ENCODE results near the gene ARHGEF10L.

The ARHGEF10L gene

DNA sequence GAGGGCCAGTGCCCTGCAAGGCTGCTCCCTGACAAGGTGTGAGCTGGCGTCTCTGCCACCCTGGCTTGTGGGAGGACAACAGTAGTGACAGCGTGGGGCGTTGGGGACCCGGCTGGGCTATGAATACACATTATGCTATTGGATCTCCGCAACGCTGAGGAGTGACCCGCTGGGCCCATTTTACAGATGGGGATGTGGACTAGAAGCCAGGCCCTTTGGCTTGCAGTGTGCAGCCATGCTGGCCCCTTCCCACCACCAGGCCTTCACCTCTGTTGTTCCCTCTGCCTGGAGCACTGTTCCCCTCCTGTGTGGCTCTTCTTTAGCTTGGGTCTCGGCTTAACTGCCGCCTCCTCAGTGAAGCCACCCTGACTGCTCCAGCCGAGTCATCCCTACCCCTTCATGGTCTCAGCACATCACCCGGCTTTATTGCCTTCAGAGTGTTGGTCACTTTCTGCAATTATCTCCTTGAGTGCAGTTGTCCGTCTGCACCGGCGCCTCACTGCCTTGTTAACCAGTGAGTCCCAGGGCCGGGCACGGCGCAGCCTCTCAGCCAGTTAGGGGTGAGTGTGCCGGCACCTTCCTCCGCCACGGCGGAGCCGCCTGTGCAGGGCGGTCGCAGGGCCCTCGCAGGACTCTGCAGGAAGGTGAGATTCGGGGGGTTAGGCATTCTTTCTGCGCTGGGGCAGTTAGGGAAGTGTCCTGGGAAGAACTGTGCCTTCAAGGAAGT, 131.3 kb downstream of the ARHGEF10L start:
- H3K4me3 Mint-ChIP-seq, result no peak overlapping the region
- no peaks in the 10 kb centered on the region for H3K9me3 Mint-ChIP-seq
- no peak overlapping the region for H3K27ac Mint-ChIP-seq
- peaks cover 9% of the 10 kb centered on the region for H3K36me3 Mint-ChIP-seq (ENCODE audit: insufficient read depth)
- peaks cover 0 to 17% of the 10 kb centered on the region in 2 donors for H3K27me3 Mint-ChIP-seq
- no peak for ATAC-seq (replicated peaks)
- peaks cover 0 to 1% of the 10 kb centered on the region in 2 donors for H3K4me1 Mint-ChIP-seq (ENCODE audit: low read depth in 2 of 2)
- no peak for DNase-seq

- DNase-seq, result no peak
- H3K4me1 Mint-ChIP-seq (ENCODE audit: low read depth in 2 of 2), result peaks cover 0 to 1% of the 10 kb centered on the region in 2 donors
- H3K36me3 Mint-ChIP-seq (ENCODE audit: insufficient read depth), result peaks cover 9% of the 10 kb centered on the region
- peaks cover 0 to 22% of the 10 kb centered on the region in 2 donors for H3K27me3 Mint-ChIP-seq
- H3K9me3 Mint-ChIP-seq, result no peaks in the 10 kb centered on the region
- no peak overlapping the region for H3K27ac Mint-ChIP-seq
- ATAC-seq (replicated peaks), result no peak
- no peak overlapping the region for H3K4me3 Mint-ChIP-seq
These were observed 131.8 kb downstream of the ARHGEF10L start for GRCh38 chr1:17671314-17671705.

DNA sequence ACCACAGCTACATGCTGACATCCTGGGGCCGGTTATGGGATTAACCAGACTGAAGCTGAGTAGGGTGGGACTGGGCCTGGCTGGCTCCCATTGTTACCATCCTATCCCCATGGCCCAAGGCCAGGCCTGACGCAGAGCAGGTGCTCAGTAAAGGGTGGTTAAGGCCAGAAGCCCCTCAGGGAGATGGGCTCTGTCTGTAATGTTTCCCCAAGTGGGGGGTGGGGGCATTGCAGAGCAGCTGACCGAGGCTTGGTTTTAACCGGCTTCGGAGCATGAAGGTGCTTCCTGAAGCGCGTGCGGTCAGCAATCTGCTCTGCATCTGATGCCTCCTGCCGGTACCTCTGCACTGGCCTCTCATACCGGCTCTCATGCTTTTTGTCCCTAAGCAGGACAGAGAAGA, 132.2 kb downstream of the ARHGEF10L start:
- Mint-ChIP-seq H3K9me3 (no peaks in the 10 kb centered on the region), H3K4me1 (ENCODE audit: low read depth in 2 of 2) (peaks cover 0 to 1% of the 10 kb centered on the region in 2 donors), H3K27ac (no peak overlapping the region), H3K27me3 (peaks cover 0 to 22% of the 10 kb centered on the region in 2 donors), H3K4me3 (no peak overlapping the region), H3K36me3 (ENCODE audit: insufficient read depth) (peaks cover 9% of the 10 kb centered on the region)
- DNase-seq, result no peak
- no peak for ATAC-seq (replicated peaks)

- H3K36me3 Mint-ChIP-seq (ENCODE audit: insufficient read depth), result peaks cover 9% of the 10 kb centered on the region
- peaks cover 0 to 22% of the 10 kb centered on the region in 2 donors for H3K27me3 Mint-ChIP-seq
- no peak for DNase-seq
- no peak for ATAC-seq (replicated peaks)
- H3K4me1 Mint-ChIP-seq (ENCODE audit: low read depth in 2 of 2), result peaks cover 0 to 1% of the 10 kb centered on the region in 2 donors
- H3K9me3 Mint-ChIP-seq, result no peaks in the 10 kb centered on the region
- H3K27ac Mint-ChIP-seq, result no peak overlapping the region
- no peak overlapping the region for H3K4me3 Mint-ChIP-seq
These were observed 132.7 kb downstream of the ARHGEF10L start for GRCh38 chr1:17672226-17672625.

DNA sequence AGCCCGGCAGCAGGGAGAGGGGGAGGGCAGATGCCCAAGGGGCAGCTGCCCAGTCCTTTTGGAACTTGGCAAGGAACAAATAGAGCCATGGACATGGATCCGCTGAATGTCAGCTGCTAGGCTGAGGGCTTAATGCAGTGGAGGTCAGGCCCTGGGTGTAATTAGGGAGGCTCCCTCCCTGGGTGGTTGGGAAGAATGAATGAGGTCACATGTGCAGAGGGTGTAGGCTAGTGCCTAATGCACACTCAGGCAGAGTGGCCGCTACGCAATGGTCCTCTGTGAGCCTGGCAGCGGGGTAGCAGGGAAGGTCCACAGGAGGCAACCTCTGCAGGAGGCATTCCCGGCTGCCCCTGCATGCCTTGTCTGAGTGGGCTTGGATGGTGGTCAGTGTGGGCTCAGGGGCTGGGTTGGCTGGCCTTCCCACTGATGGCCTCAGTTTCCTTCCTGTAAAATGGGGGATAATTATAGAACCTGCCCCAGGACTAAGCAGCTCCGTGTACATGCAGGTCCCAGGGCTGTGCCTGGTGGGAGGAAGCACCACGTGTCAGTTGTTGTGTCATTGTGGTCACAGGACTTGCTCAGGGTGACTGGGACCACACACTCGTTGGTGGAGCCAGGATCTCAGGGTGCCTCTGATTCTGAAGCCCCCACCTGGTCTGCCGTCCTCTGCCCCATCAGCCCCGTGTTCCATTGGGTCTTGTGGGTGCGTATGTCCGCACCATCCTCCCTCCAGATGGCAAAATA, 134.0 kb downstream of the ARHGEF10L start:
- Mint-ChIP-seq H3K9me3 (no peaks in the 10 kb centered on the region), H3K4me3 (no peak overlapping the region), H3K4me1 (ENCODE audit: low read depth in 2 of 2) (peaks cover 0 to 1% of the 10 kb centered on the region in 2 donors), H3K27ac (no peak overlapping the region), H3K27me3 (peaks cover 0 to 22% of the 10 kb centered on the region in 2 donors), H3K36me3 (ENCODE audit: insufficient read depth) (peaks cover 9% of the 10 kb centered on the region)
- DNase-seq (no peak), ATAC-seq (replicated peaks) (no peak)

GRCh38 chr1:17674726-17675500, 135.4 kb downstream of the ARHGEF10L start:
- peaks cover 0 to 22% of the 10 kb centered on the region in 2 donors for H3K27me3 Mint-ChIP-seq
- no peaks in the 10 kb centered on the region for H3K9me3 Mint-ChIP-seq
- peaks cover 9% of the 10 kb centered on the region for H3K36me3 Mint-ChIP-seq (ENCODE audit: insufficient read depth)
- no peak for DNase-seq
- H3K4me1 Mint-ChIP-seq (ENCODE audit: low read depth in 2 of 2), result peaks cover 0 to 1% of the 10 kb centered on the region in 2 donors
- H3K4me3 Mint-ChIP-seq, result no peak overlapping the region
- ATAC-seq (replicated peaks), result no peak
- no peak overlapping the region for H3K27ac Mint-ChIP-seq

DNA sequence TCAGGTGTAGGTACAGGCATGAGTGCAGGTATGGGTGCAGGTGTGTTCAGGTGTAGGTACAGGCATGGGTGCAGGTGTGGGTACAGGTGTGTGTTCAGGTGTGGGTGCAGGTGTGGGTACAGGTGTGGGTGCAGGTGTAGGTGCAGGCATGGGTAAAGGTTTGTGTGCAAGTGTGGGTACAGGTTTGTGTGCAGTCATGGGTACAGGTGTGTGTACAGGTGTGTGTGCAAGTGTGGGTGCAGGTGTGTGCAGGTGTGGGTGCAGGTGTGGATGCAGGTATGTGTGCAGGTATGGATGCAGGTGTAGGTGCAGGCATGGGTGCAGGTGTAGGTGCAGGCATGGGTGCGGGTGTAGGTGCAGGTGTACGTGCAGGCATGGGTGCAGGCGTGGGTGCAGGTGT, 136.2 kb downstream of the ARHGEF10L start:
- Mint-ChIP-seq H3K4me3 (no peak overlapping the region), H3K9me3 (no peaks in the 10 kb centered on the region), H3K4me1 (ENCODE audit: low read depth in 2 of 2) (peaks cover 0 to 1% of the 10 kb centered on the region in 2 donors), H3K27ac (no peak overlapping the region), H3K36me3 (ENCODE audit: insufficient read depth) (peaks cover 6% of the 10 kb centered on the region), H3K27me3 (peaks cover 0 to 22% of the 10 kb centered on the region in 2 donors)
- ATAC-seq (replicated peaks) (no peak), DNase-seq (no peak)

DNA sequence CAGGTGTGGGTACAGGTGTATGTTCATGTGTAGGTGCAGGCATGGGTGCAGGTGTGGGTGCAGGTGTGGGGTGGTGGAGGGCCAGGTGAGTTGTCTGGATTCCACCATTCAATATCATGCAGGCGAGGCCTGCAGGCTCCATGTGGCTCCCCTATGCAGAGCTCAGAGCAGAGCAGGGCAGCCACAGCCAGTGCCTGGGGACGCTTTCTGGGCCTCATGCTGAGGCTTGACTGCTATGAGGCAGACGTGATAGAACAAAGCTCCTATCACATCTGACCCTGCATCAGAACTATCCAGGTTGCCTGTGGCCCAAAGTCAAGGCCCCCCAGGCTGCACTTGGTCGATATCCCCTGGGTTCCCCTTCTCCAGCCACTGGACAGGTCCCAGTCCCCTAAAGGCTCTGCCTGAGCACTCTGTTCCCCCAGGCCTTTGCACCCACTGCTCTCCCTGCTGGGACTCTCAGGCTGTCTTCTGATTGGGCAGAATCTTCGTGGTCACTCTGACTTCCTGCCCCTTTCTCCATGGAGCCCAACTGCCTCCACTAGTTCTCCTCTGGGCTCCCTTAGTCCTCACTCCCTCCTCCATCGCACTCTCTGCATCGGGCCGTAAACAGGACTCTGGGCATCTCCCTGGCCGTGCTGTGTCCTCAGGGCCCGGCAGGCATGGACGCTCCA, 137.0 kb downstream of the ARHGEF10L start:
- Mint-ChIP-seq H3K4me1 (ENCODE audit: low read depth in 2 of 2) (peaks cover 0 to 1% of the 10 kb centered on the region in 2 donors), H3K27me3 (peaks cover 0 to 22% of the 10 kb centered on the region in 2 donors), H3K9me3 (no peaks in the 10 kb centered on the region), H3K27ac (no peak overlapping the region), H3K4me3 (no peak overlapping the region), H3K36me3 (ENCODE audit: insufficient read depth) (peaks cover 6% of the 10 kb centered on the region)
- ATAC-seq (replicated peaks) (no peak), DNase-seq (no peak)

DNA sequence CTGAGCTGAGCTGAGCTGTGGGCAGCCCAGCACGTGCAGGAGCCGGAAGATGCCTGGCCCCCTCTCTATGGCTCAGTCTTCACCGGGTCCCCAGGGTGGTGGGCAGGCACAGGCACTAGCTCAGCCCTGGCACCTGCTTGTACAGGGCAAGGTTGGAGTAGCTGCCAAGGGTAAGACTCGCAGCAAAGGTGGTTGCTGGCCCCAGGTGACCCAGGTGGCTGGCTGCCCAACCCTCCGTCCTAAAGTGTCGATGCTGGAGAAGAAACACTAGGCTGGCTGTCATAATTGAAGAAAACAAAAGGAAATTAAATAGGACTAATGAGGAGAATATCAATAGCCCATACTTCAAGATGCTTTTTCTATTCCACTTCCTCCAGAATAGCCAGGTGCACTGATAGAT, 138.5 kb downstream of the ARHGEF10L start:
- DNase-seq (no peak), ATAC-seq (replicated peaks) (no peak)
- Mint-ChIP-seq H3K27ac (no peak overlapping the region), H3K4me3 (no peak overlapping the region), H3K27me3 (peaks cover 4 to 16% of the 10 kb centered on the region in 2 donors), H3K36me3 (ENCODE audit: insufficient read depth) (peaks cover 2% of the 10 kb centered on the region), H3K4me1 (ENCODE audit: low read depth in 2 of 2) (peaks cover 0 to 1% of the 10 kb centered on the region in 2 donors), H3K9me3 (no peaks in the 10 kb centered on the region)

- peaks cover 2% of the 10 kb centered on the region for H3K36me3 Mint-ChIP-seq (ENCODE audit: insufficient read depth)
- ATAC-seq (replicated peaks) (no peak), DNase-seq (no peak)
- H3K4me1 Mint-ChIP-seq (ENCODE audit: low read depth in 2 of 2), result no peaks in the 10 kb centered on the region
- no peak overlapping the region for H3K27ac Mint-ChIP-seq
- H3K9me3 Mint-ChIP-seq, result no peaks in the 10 kb centered on the region
- H3K4me3 Mint-ChIP-seq, result no peak overlapping the region
- peaks cover 14 to 31% of the 10 kb centered on the region in 2 donors for H3K27me3 Mint-ChIP-seq
These were observed 140.4 kb downstream of the ARHGEF10L start for GRCh38 chr1:17679856-17680255.

- H3K27ac Mint-ChIP-seq, result no peak overlapping the region
- peaks cover 2% of the 10 kb centered on the region for H3K36me3 Mint-ChIP-seq (ENCODE audit: insufficient read depth)
- DNase-seq (no peak), ATAC-seq (replicated peaks) (no peak)
- no peaks in the 10 kb centered on the region for H3K4me1 Mint-ChIP-seq (ENCODE audit: low read depth in 2 of 2)
- peaks cover 18 to 33% of the 10 kb centered on the region in 2 donors for H3K27me3 Mint-ChIP-seq
- H3K9me3 Mint-ChIP-seq, result no peaks in the 10 kb centered on the region
- no peak overlapping the region for H3K4me3 Mint-ChIP-seq
These were observed 140.8 kb downstream of the ARHGEF10L start for GRCh38 chr1:17680308-17680707.

- H3K4me3 Mint-ChIP-seq, result no peak overlapping the region
These were observed 142.9 kb downstream of the ARHGEF10L start for GRCh38 chr1:17682400-17682799.

GRCh38 chr1:17683598-17683997, 144.1 kb downstream of the ARHGEF10L start:
- no peaks in the 10 kb centered on the region for H3K36me3 Mint-ChIP-seq (ENCODE audit: insufficient read depth)
- H3K9me3 Mint-ChIP-seq, result no peaks in the 10 kb centered on the region
- peaks cover 31 to 45% of the 10 kb centered on the region in 2 donors for H3K27me3 Mint-ChIP-seq
- DNase-seq (no peak), ATAC-seq (replicated peaks) (no peak)
- no peaks in the 10 kb centered on the region for H3K4me1 Mint-ChIP-seq (ENCODE audit: low read depth in 2 of 2)
- no peak overlapping the region for H3K27ac Mint-ChIP-seq
- no peak overlapping the region for H3K4me3 Mint-ChIP-seq

More at GRCh38 chr1:17682400-17682799, 142.9 kb downstream of the ARHGEF10L start:
- no peaks in the 10 kb centered on the region for H3K4me1 Mint-ChIP-seq (ENCODE audit: low read depth in 2 of 2)
- DNase-seq, result no peak
- H3K27ac Mint-ChIP-seq, result no peak overlapping the region
- peaks cover 31 to 45% of the 10 kb centered on the region in 2 donors for H3K27me3 Mint-ChIP-seq
- ATAC-seq (replicated peaks), result no peak
- H3K9me3 Mint-ChIP-seq, result no peaks in the 10 kb centered on the region
- no peaks in the 10 kb centered on the region for H3K36me3 Mint-ChIP-seq (ENCODE audit: insufficient read depth)
